ENCODE results near the gene ALK.

ALK gene

DNA sequence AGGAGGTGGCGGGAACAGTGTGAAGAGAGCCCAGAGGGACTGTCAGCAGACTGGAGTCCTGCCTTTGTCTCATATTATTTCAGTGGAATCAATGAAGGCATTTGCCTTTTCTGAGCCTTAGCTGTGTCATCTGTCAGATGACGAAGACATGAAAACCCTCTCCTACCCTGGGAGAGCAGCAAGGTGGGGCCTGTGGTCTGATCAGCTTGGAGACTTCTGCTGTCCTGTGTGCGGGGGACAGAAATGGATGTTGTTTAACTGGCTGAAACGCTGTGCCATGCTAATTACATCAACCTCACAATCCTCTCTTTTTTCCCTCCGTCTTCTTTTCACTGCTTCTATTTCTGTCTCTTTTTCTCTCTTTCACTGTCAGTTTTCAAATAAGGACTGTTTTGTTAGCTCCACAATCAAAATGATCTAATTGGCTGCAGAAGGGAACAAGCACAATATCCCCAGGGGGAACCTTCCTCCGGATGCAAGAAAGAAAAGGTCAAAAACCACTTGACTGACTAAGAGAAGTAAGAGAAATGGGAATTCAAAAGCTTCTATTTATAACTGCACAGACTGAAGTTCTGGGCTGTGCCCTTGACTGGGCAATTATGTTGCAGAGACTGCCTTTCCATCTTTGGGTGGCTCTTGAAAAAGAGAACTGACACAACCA, 466.1 kb downstream of the ALK start:
- TF ChIP-seq, protein P1, sequence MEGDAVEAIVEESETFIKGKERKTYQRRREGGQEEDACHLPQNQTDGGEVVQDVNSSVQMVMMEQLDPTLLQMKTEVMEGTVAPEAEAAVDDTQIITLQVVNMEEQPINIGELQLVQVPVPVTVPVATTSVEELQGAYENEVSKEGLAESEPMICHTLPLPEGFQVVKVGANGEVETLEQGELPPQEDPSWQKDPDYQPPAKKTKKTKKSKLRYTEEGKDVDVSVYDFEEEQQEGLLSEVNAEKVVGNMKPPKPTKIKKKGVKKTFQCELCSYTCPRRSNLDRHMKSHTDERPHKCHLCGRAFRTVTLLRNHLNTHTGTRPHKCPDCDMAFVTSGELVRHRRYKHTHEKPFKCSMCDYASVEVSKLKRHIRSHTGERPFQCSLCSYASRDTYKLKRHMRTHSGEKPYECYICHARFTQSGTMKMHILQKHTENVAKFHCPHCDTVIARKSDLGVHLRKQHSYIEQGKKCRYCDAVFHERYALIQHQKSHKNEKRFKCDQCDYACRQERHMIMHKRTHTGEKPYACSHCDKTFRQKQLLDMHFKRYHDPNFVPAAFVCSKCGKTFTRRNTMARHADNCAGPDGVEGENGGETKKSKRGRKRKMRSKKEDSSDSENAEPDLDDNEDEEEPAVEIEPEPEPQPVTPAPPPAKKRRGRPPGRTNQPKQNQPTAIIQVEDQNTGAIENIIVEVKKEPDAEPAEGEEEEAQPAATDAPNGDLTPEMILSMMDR (IDR thresholded peaks at IDR 0.05): no peak

DNA sequence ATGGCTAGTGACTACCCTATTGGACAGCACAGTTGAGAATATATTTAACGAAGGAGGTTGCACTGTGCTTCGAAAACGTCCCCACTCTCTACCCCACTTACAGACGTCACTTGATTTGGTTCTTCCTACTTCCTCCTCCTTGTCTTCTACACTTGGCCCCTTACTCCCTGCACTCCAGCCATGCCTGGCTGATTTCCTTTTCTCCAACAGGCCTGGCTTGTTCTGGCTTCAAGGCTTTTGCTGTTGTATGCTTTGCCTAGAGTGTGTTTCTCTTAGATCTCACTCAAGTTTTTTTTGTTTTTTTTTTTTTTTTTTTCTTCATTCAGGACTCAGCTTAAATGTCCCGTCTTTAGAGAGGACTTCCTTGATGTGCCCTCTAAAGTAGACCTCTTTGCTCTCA, 469.4 kb downstream of the ALK start:
- TF ChIP-seq, protein P1 (IDR thresholded peaks at IDR 0.05): no peak

DNA sequence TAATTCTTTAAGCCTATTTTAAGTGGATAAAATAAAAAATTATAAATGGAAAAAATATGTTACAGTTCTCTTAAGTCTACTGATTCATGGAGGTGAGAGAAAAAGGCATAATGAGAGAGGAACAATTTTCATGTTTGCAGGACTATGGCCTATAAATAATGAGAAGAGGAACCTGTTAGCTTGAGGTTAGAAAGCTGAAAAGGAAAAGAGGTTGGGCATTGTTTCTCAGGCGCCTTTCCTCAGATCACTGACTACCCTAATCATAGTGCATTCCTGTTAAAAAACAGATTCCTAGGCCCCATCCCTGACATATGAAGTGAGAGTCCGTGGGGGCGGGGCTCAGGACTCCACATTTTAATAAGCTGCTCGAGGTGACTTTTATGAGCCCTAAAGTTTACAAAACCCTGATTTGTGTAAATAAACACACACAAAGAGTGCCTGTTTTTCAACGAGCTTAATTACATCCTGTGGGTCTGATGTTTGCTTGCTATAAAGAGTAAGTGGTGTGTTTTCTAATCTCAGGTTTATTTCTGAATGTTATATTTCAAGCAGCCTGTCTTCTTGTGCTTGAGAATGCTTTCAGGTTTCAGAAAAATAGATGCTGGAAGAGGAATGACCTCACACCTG, 470.7 kb downstream of the ALK start:
- TF ChIP-seq, protein P1 (IDR thresholded peaks at IDR 0.05): no peak

DNA sequence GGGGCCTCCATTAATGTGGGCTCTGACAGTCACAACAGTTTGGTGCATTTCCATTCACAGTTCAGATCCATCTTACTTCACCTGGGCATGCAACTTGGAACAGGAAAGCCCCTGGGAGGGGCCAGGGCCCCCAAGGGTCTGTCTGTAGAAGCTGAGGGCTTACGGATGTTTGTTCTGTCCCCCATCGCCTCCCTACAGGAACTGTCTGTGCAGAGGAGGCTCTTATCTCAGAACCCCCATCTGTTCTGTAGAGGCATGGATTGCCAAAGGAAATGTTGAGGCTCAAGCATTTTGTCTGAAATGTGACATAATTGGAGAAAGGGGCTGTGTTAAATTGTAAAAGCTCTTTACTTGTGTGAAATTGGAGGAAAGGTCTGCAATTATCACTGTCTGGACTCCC, 471.9 kb downstream of the ALK start:
- TF ChIP-seq, protein P1 (IDR thresholded peaks at IDR 0.05): no peak

DNA sequence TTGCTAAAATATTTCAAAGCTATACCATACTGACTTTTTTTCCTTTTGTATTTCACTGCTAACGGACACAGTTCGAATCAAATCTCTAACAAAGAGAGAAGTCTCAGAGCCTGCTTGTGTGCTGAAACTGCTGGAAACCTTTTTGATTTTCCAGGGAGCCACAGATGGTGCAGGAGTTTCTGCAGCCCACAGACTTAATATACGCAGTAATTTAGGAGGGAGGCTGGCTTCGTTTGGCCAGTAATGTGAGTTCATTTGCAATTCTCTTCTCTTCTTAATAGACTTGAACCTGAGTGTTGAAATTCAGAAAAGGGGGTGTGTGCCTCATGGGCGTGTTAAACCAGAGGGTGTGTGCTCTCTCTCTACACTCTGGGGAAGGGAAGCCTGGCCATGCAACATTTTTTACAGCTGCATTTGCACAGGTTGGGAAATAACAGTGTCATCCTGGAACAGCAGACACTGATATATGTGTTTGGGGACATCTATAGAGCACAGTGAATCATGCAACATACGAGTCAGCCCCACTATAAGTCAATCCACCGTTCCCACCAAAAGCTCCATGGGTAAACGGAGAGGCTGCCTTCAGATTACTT, 473.2 kb downstream of the ALK start:
- TF ChIP-seq, protein P1 (IDR thresholded peaks at IDR 0.05): no peak

GRCh38 chr2:29447513-29447912, 473.9 kb downstream of the ALK start:
- TF ChIP-seq, protein P1 (IDR thresholded peaks at IDR 0.05): no peak

DNA sequence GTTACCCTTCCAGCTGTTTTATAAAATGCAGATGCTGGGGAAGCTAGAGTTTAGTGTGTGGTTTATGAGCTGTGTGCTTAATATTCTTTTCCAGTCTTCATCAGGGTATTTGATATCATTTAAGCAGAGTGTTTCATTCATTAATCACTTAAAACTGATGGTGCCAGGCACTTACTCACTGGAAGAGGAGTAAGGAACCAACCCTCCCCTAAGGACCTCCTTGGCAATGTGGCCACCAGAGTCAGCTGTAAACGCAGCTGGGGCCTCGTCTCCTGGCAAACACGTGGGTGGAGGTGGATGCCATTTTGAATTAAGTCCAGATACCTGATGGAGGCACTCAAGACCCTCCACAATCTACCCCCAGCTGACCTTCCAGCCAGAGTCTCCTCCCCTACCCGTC, 474.5 kb downstream of the ALK start:
- TF ChIP-seq, protein P1 (IDR thresholded peaks at IDR 0.05): no peak

All from LNCAP (cell line).